DND-41 (cell line): Measurements from ENCODE around the gene TXNIP.

Experiments
- CTCF ChIP-seq: IDR thresholded peaks from 2 replicates; pipeline ENCODE4 v1.5.1; 2012; ENCODE audit warnings: borderline replicate concordance, low read length, moderate library complexity, mild to moderate bottlenecking; ENCODE audit not compliant: poor library complexity, severe bottlenecking; ENCODE audit errors: extremely low read depth
- EZH2 ChIP-seq: IDR thresholded peaks from 3 replicates; pipeline ENCODE4 v1.6.1; 2012; ENCODE audit warnings: borderline replicate concordance, low read depth, mild to moderate bottlenecking, moderate library complexity, low read length, inconsistent platforms; ENCODE audit not compliant: severe bottlenecking

GRCh38 chr1:145977016-145977415 is 19.4 kb downstream of the TXNIP start:
- no peak for TF ChIP-seq CTCF
- no peak for TF ChIP-seq EZH2
